ENCODE measurements around the gene UGT2A1. TPM values are rescaled to one million over a fixed set of nuclear protein-coding genes. Genes with fewer than 3 reads are reported as not detected.

The UGT2A1 gene
- total and polyA plus RNA-seq, 2 of the 4 experiments (the other 2 are of a cell fraction), result not detected

- BruUV-seq (replicated peaks), result no TSS peak
- Histone ChIP-seq H2BK120ac (ENCODE audit: low read depth, low read length) (no peak overlapping the region), H4K5ac (ENCODE audit: low read depth, low read length) (no peak overlapping the region), H3K4me1 (ENCODE audit: control insufficient read depth, insufficient read depth, low read length) (no peaks in the 10 kb centered on the region), H4K8ac (ENCODE audit: low read depth in 2 of 2, low read length in 2 of 2) (no peak overlapping the region), H3K18ac (ENCODE audit: low read depth, low read length) (no peak overlapping the region), H2AK5ac (ENCODE audit: low read depth, low read length) (no peak overlapping the region), H3K9ac (ENCODE audit: low read depth, low read length) (no peak overlapping the region), H3K27ac (ENCODE audit: insufficient read depth, low read length) (no peak overlapping the region), H3K9me3 (ENCODE audit: control insufficient read depth, insufficient read depth, low read length) (no peaks in the 10 kb centered on the region), H3K4me3 (ENCODE audit: insufficient read depth, low read depth, low read length) (no peak overlapping the region), H3K56ac (ENCODE audit: extremely low read depth, insufficient read depth, low read length) (no peak overlapping the region), H3K14ac (replicated peaks; ENCODE audit: low read depth, low read length) (no peak overlapping the region), H3K27me3 (ENCODE audit: control insufficient read depth, insufficient read depth, low read length) (no peaks in the 10 kb centered on the region), H2BK15ac (ENCODE audit: low read depth, low read length) (no peak overlapping the region), H2BK20ac (ENCODE audit: low read depth, low read length) (no peak overlapping the region), H3K36me3 (ENCODE audit: control insufficient read depth, insufficient read depth, low read length) (no peaks in the 10 kb centered on the region), H3K79me1 (ENCODE audit: low read depth in 1 of 2, low read length in 2 of 2) (no peaks in the 10 kb centered on the region), H3K4ac (ENCODE audit: low read depth, low read length) (no peak overlapping the region), H3K23ac (ENCODE audit: low read depth, low read length) (no peak overlapping the region), H2AFZ (replicated peaks; ENCODE audit: low read length, poor library complexity) (no peak overlapping the region), H2AK9ac (replicated peaks; ENCODE audit: low read depth, low read length, poor library complexity) (no peak overlapping the region), H2BK5ac (ENCODE audit: low read depth, low read length, poor library complexity, severe bottlenecking) (no peak overlapping the region), H4K91ac (ENCODE audit: insufficient read depth, low read depth, low read length) (no peak overlapping the region), H3K9me1 (ENCODE audit: insufficient read depth, low read length) (no peaks in the 10 kb centered on the region), H4K20me1 (ENCODE audit: insufficient read depth, low read length) (no peaks in the 10 kb centered on the region), H3K4me2 (ENCODE audit: low read depth, low read length) (no peak overlapping the region)
- dilution Hi-C loops (cut with HindIII; ENCODE audit: low sequenced_read_pairs, unreplicated experiment), result no loop called here
- ATAC-seq (ENCODE audit: low read depth), result no peak
- in situ Hi-C loops (cut with MboI; ENCODE audit: low sequenced_read_pairs), result no loop called here
- ChIA-PET CTCF (no interaction called here), POLR2A (ENCODE audit: unreplicated experiment) (no interaction called here)
- no peak for DNase-seq
- intact Hi-C loops (cut with micrococcal nuclease), result no loop called here
- TF ChIP-seq CHD1 (IDR thresholded peaks at IDR 0.05; ENCODE audit: low read depth, low read length), result no peak
- no CpG with 5 or more reads among the region's 2 CpGs for WGBS, 2 experiments (ENCODE audit: extremely low coverage in 2 of 2, insufficient read length in 1 of 2)
These were observed 10.1 kb downstream of the UGT2A1 start for GRCh38 chr4:69642961-69643360.
